IPS DF 6.9 (cell line): ENCODE results near the gene SNED1.

Experiments
- DNase-seq: peaks from one replicate; pipeline ENCODE4 v3.0.0-alpha.2; 2013; ENCODE audit warnings: low read depth, low spot score
- H3K27ac ChIP-seq: one replicate; pipeline ENCODE4 v1.5.1; 2013; ENCODE audit warnings: low read length, control low read depth
- H3K27me3 ChIP-seq: 2 replicates; pipeline ENCODE4 v1.6.1; 2013; ENCODE audit warnings: mild to moderate bottlenecking, low read length; ENCODE audit not compliant: control insufficient read depth, insufficient read depth
- H3K36me3 ChIP-seq: 2 replicates; pipeline ENCODE4 v1.6.1; 2013; ENCODE audit warnings: low read length; ENCODE audit not compliant: control insufficient read depth, insufficient read depth
- H3K4me1 ChIP-seq: 2 replicates; pipeline ENCODE4 v1.6.1; 2013; ENCODE audit warnings: low read length; ENCODE audit not compliant: control insufficient read depth, insufficient read depth
- H3K4me3 ChIP-seq: 2 replicates; pipeline ENCODE4 v1.5.1; 2013; ENCODE audit warnings: mild to moderate bottlenecking, low read length
- H3K9me3 ChIP-seq: 2 replicates; pipeline ENCODE4 v1.6.1; 2013; ENCODE audit warnings: low read length, inconsistent platforms; ENCODE audit not compliant: control insufficient read depth, insufficient read depth
- WGBS: extraction: QIAGEN DNeasy Blood & Tissue Kit; methylation state at CpG from one replicate; pipeline ENCODE4 v1.1.7; 2013; ENCODE audit warnings: mixed read lengths, missing lambda C conversion rate; ENCODE audit not compliant: insufficient read length, insufficient coverage; 5-methylcytosine and 5-hydroxymethylcytosine counted together

Gene SNED1

GRCh38 chr2:240988571-240989271 lies 9.7 kb upstream of the SNED1 start:
- no peak overlapping the region for H3K4me3 ChIP-seq
- no CpG with 5 or more reads among the region's 6 CpGs for WGBS
- no peaks in the 10 kb centered on the region for H3K36me3 ChIP-seq
- no peak overlapping the region for H3K27ac ChIP-seq
- DNase-seq = no peak
- H3K4me1 ChIP-seq = no peaks in the 10 kb centered on the region
- no peaks in the 10 kb centered on the region for H3K27me3 ChIP-seq
- H3K9me3 ChIP-seq = no peaks in the 10 kb centered on the region

- no CpG with 5 or more reads among the region's 17 CpGs for WGBS
- Histone ChIP-seq H3K4me3 (no peak overlapping the region), H3K27ac (no peak overlapping the region), H3K36me3 (no peaks in the 10 kb centered on the region), H3K27me3 (no peaks in the 10 kb centered on the region), H3K9me3 (no peaks in the 10 kb centered on the region), H3K4me1 (peaks cover 1% of the 10 kb centered on the region; the same call in 1 of the 2 replicates)
- no peak for DNase-seq
Measured at GRCh38 chr2:240989451-240990265, 8.8 kb upstream of the SNED1 start.

GRCh38 chr2:240990266-240990529 lies 8.2 kb upstream of the SNED1 start:
- peaks cover 1% of the 10 kb centered on the region; the same call in 1 of the 2 replicates for H3K4me1 ChIP-seq
- no CpG with 5 or more reads among the region's 2 CpGs for WGBS
- no peak for DNase-seq

GRCh38 chr2:240990726-240991377 lies 7.6 kb upstream of the SNED1 start:
- H3K27ac ChIP-seq = no peak overlapping the region
- no peaks in the 10 kb centered on the region for H3K9me3 ChIP-seq
- H3K4me1 ChIP-seq = peaks cover 1% of the 10 kb centered on the region; the same call in 1 of the 2 replicates
- WGBS = no CpG with 5 or more reads among the region's 13 CpGs
- no peak for DNase-seq
- H3K36me3 ChIP-seq = no peaks in the 10 kb centered on the region
- H3K27me3 ChIP-seq = no peaks in the 10 kb centered on the region
- H3K4me3 ChIP-seq = no peak overlapping the region

More at GRCh38 chr2:240990266-240990529, 8.2 kb upstream of the SNED1 start:
- Histone ChIP-seq H3K27ac (no peak overlapping the region), H3K4me3 (no peak overlapping the region), H3K9me3 (no peaks in the 10 kb centered on the region), H3K27me3 (no peaks in the 10 kb centered on the region), H3K36me3 (no peaks in the 10 kb centered on the region)

GRCh38 chr2:240991378-240992263 lies 6.8 kb upstream of the SNED1 start:
- no peak overlapping the region for H3K4me3 ChIP-seq
- no CpG with 5 or more reads among the region's 33 CpGs for WGBS
- H3K4me1 ChIP-seq = peaks cover 1% of the 10 kb centered on the region; the same call in 1 of the 2 replicates
- no peaks in the 10 kb centered on the region for H3K9me3 ChIP-seq
- H3K27ac ChIP-seq = no peak overlapping the region
- no peaks in the 10 kb centered on the region; the same call in 1 of the 2 replicates for H3K36me3 ChIP-seq
- no peak for DNase-seq
- no peaks in the 10 kb centered on the region for H3K27me3 ChIP-seq

GRCh38 chr2:240992572-240993291 lies 5.7 kb upstream of the SNED1 start:
- Histone ChIP-seq H3K27ac (no peak overlapping the region), H3K4me1 (peaks cover 3% of the 10 kb centered on the region; the same call in 1 of the 2 replicates), H3K4me3 (no peak overlapping the region), H3K27me3 (no peaks in the 10 kb centered on the region), H3K9me3 (no peaks in the 10 kb centered on the region), H3K36me3 (no peaks in the 10 kb centered on the region; the same call in 1 of the 2 replicates)
- no CpG with 5 or more reads among the region's 20 CpGs for WGBS
- no peak for DNase-seq

GRCh38 chr2:240993446-240994170 lies 4.8 kb upstream of the SNED1 start:
- no CpG with 5 or more reads among the region's 19 CpGs for WGBS
- DNase-seq = no peak
- no peaks in the 10 kb centered on the region for H3K27me3 ChIP-seq
- H3K36me3 ChIP-seq = no peaks in the 10 kb centered on the region; the same call in 1 of the 2 replicates
- peaks cover 4% of the 10 kb centered on the region; the same call in 1 of the 2 replicates for H3K4me1 ChIP-seq
- no peak overlapping the region for H3K27ac ChIP-seq
- no peak overlapping the region for H3K4me3 ChIP-seq
- H3K9me3 ChIP-seq = no peaks in the 10 kb centered on the region

- DNase-seq = no peak
- H3K4me1 ChIP-seq = peaks cover 4% of the 10 kb centered on the region; the same call in 1 of the 2 replicates
- no peaks in the 10 kb centered on the region; the same call in 1 of the 2 replicates for H3K36me3 ChIP-seq
- no peak overlapping the region for H3K4me3 ChIP-seq
- H3K27ac ChIP-seq = no peak overlapping the region
- WGBS = no CpG with 5 or more reads among the region's 16 CpGs
- no peaks in the 10 kb centered on the region for H3K9me3 ChIP-seq
- no peaks in the 10 kb centered on the region; the same call in 1 of the 2 replicates for H3K27me3 ChIP-seq
Measured at GRCh38 chr2:240994171-240994896, 4.1 kb upstream of the SNED1 start.
